T-helper 17 cell (primary cell): ENCODE data around the gene PTPN4. TPM values are rescaled to one million over a fixed set of nuclear protein-coding genes. Genes with fewer than 3 reads are reported as not detected.

Experiments
- ATAC-seq: fragments of 150-1000 bp; cut with Tn5 transposase; 2 replicates; pipeline ENCODE4 v1.10.0; 2021; ENCODE audit warnings: mild to moderate bottlenecking, moderate library complexity
- DNase-seq, 3 donors: peaks; one replicate each; pipeline versions ENCODE4 v3.0.0 to v3.0.0-alpha.2; 2020 to 2021
- H3K9me3 ChIP-seq: one replicate; pipeline ENCODE4 v1.7.0; 2013; ENCODE audit warnings: low read length, mild to moderate bottlenecking; ENCODE audit not compliant: control insufficient read depth, poor library complexity, severe bottlenecking
- H3K27ac Mint-ChIP-seq: one replicate; pipeline ENCODE4 v1.8.0; 2022; ENCODE audit warnings: mild to moderate bottlenecking, moderate library complexity, mixed read lengths
- H3K27me3 Mint-ChIP-seq: one replicate; pipeline ENCODE4 v1.8.0; 2022; ENCODE audit warnings: mixed read lengths
- H3K36me3 Mint-ChIP-seq: one replicate; pipeline ENCODE4 v1.8.0; 2022; ENCODE audit warnings: low read depth, mixed read lengths
- H3K4me1 Mint-ChIP-seq: one replicate; pipeline ENCODE4 v1.8.0; 2022; ENCODE audit warnings: mild to moderate bottlenecking, mixed read lengths
- H3K4me3 Mint-ChIP-seq: one replicate; pipeline ENCODE4 v1.8.0; 2022; ENCODE audit warnings: mild to moderate bottlenecking, moderate library complexity, mixed read lengths
- total RNA-seq, 4 donors: library from RNA in 2 of 4; stranded (reverse) in 2 of 4; gene quantifications; one replicate each; pipeline ENCODE4 v1.2.3 and lab custom pipeline; 2022 to 2026

The PTPN4 gene
- total RNA-seq (100 to 1,000 TPM; 128 to 149 TPM), total RNA-seq (lab: John Stamatoyannopoulos, UW) (128 to 143 reads per million in 2 donors)

GRCh38 chr2:119759451-119760236, at the start of gene PTPN4:
Gene PTPN4 (plus strand): TSS chr2:119759922. CDS start chr2:119809854, 49,932 bp downstream.
- Mint-ChIP-seq H3K36me3 (peaks cover 2% of the 10 kb centered on the region), H3K27ac (peak within 1 kb of the TSS; percentile 93), H3K27me3 (no peaks in the 10 kb centered on the region), H3K4me3 (peak within 1 kb of the TSS; percentile 94), H3K4me1 (peaks cover 33% of the 10 kb centered on the region)
- no peaks in the 10 kb centered on the region for H3K9me3 ChIP-seq
- DNase-seq (peak; percentile 89 to 95 (median 92)), ATAC-seq (peak; percentile 90)

GRCh38 chr2:119710281-119710680, 49.4 kb upstream of the PTPN4 start:
- Mint-ChIP-seq H3K27ac (no peak overlapping the region), H3K27me3 (no peaks in the 10 kb centered on the region), H3K4me3 (no peak overlapping the region), H3K4me1 (peaks cover 10% of the 10 kb centered on the region), H3K36me3 (peaks cover 3% of the 10 kb centered on the region)
- ATAC-seq (no peak), DNase-seq (no peak)
- H3K9me3 ChIP-seq = no peaks in the 10 kb centered on the region

- DNase-seq (no peak), ATAC-seq (no peak)
- peaks cover 10% of the 10 kb centered on the region for H3K4me1 Mint-ChIP-seq
- H3K27me3 Mint-ChIP-seq = no peaks in the 10 kb centered on the region
- H3K27ac Mint-ChIP-seq = no peak overlapping the region
- no peak overlapping the region for H3K4me3 Mint-ChIP-seq
- H3K9me3 ChIP-seq = no peaks in the 10 kb centered on the region
- H3K36me3 Mint-ChIP-seq = peaks cover 3% of the 10 kb centered on the region
Observed at GRCh38 chr2:119711352-119711751, 48.4 kb upstream of the PTPN4 start.

GRCh38 chr2:119712571-119712970, 47.2 kb upstream of the PTPN4 start:
- H3K9me3 ChIP-seq = no peaks in the 10 kb centered on the region
- Mint-ChIP-seq H3K27me3 (no peaks in the 10 kb centered on the region), H3K4me3 (no peak overlapping the region), H3K36me3 (peaks cover 3% of the 10 kb centered on the region), H3K4me1 (peaks cover 8% of the 10 kb centered on the region), H3K27ac (no peak overlapping the region)
- no peak for ATAC-seq
- no peak for DNase-seq

DNA sequence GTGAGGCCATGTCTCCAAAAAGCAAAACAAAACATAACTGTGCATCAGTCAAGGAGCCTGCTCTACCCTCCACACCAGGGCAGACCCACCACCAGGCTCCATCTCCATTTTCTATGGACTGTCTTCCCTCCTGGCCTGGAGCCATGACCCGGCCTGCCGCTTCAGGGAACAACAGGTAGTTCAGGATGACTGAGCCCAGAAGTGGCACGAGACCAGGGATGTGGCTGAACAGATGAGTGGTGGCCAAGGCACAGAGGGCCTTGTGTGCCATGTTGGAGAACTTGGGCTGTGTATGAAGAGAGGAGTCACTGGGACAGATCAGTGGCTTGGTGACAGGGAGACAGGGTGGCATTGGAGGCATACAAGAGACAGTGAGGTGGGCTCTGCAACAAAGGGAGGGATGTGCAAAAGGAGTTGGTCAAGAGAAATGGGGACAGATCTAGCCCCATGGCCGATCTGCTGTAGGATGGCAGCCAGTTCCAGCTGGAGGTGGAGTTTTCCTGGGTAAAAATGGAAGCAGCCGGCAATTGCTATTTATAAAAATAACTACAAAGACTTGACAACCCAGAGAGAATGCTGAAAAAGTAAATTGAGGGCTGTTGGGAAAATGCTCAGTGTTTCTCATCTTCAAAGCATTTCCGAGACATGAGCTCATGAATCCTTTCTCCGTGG, 45.8 kb upstream of the PTPN4 start:
- H3K4me1 Mint-ChIP-seq = peaks cover 16% of the 10 kb centered on the region
- no peak for DNase-seq

DNA sequence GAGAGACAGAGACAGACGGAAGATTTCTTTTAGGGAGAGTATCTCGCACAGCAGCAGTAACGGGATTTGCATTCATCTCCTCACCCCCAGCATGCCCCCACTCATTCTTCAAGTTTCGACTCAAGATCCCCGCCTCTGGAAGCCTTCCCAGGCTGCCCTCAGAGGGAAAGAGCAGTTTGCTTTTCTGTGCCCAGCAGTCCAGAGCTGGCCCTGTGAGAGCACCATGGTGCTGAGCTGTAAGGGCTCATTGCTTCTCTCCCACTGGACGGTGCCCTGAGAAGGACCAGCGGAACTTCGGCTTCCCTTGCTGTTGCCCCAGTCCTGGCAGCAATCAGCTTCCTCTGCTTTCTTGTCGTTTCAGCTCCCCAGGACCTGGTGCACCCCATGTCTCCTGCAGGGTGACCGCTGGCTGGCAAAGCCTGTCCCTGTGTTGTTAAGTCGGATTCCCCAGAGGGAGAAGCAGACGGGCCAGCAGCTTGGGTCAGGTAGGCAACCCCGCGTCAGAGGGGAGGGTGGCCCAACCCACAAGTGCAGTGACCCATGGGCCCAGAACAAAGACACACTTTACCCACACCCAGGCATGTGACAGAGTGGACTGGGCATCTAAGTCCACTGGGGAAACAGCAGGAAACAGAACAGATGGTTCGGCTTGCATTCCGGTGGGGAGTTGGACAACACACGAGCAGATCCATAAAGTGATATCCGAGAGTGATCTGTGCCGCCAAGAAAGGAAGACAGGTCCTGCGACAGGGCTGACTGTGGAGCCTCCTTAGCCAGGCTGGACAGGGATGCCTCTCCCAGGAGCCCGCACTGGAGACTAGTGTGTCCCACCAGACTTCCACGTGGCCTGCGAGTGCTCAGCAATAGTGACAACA, 44.1 kb upstream of the PTPN4 start:
- no peaks in the 10 kb centered on the region for H3K9me3 ChIP-seq
- Mint-ChIP-seq H3K36me3 (peaks cover 3% of the 10 kb centered on the region), H3K27me3 (no peaks in the 10 kb centered on the region), H3K27ac (no peak overlapping the region), H3K4me3 (no peak overlapping the region), H3K4me1 (peaks cover 21% of the 10 kb centered on the region)
- DNase-seq = no peak
- ATAC-seq = no peak

More for the DNA sequence above, 45.8 kb upstream of the PTPN4 start:
- no peaks in the 10 kb centered on the region for H3K9me3 ChIP-seq
- H3K27me3 Mint-ChIP-seq = no peaks in the 10 kb centered on the region
- H3K36me3 Mint-ChIP-seq = peaks cover 3% of the 10 kb centered on the region
- no peak overlapping the region for H3K4me3 Mint-ChIP-seq
- no peak for ATAC-seq
- peak overlapping the region; percentile 39 for H3K27ac Mint-ChIP-seq

- no peaks in the 10 kb centered on the region for H3K9me3 ChIP-seq
- Mint-ChIP-seq H3K27ac (peak overlapping the region; percentile 6), H3K4me1 (peaks cover 21% of the 10 kb centered on the region), H3K27me3 (no peaks in the 10 kb centered on the region), H3K36me3 (peaks cover 3% of the 10 kb centered on the region), H3K4me3 (no peak overlapping the region)
- ATAC-seq (no peak), DNase-seq (no peak)
Observed at GRCh38 chr2:119716284-119716672, 43.4 kb upstream of the PTPN4 start.

DNA sequence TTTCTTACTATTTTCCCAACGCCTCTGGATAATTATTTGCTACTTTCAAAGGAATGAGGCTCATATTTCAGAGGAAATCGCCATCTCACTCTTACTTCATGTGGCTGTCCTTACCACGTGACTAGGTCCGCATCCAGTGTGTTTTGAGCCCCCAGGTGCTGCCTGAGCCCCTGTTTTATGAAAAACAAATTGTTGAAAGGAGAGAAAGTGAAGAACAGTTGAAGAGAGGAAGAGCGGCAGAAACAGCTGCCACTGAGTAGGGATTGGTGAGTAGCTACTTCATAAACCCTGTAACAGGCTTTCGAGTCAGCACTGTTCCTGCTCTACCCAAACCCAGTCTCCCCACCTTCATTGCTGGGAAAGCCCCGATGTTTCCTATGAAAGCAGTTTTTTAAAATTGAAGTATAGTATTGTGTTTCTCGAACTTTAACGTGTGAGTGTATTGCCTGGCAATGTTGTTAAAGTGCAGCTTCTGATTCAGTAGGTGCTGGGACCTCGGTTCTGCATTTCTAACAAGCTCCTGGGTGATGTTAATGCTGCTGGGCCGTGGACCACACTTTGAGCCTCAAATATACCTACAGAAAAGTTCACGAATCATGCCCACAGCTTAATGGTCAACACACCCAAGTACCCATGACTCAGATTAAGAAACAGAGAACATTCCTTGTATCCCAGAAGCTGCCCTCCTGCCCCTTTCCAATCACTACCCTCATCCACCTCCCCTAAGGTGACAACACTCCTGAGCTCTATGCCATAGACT, 41.0 kb upstream of the PTPN4 start:
- ATAC-seq = peak; percentile 83
- peak overlapping the region; percentile 68 for H3K4me3 Mint-ChIP-seq
- H3K27ac Mint-ChIP-seq = peak overlapping the region; percentile 81
- H3K9me3 ChIP-seq = no peaks in the 10 kb centered on the region
- H3K4me1 Mint-ChIP-seq = peaks cover 22% of the 10 kb centered on the region
- no peak for DNase-seq
- H3K36me3 Mint-ChIP-seq = peaks cover 3% of the 10 kb centered on the region
- no peaks in the 10 kb centered on the region for H3K27me3 Mint-ChIP-seq

DNA sequence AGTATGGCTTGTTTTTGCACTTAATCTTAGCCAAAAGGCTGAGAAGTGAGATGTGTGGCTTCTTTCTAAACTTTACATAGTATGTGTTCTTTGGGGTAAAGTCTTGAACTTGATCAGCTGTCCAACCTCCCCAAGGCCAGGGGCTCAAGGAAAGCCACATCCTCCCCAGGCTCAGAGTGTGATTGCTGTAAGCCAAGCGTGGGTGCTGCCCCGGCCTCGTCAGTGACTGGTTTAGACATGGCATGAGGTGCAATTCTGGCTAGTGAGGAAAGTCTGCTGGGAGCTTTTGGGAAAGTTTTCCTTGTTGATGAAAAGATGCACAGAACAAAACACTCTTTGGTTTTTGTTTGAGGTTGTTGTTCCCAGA, 40.5 kb upstream of the PTPN4 start:
- peak; percentile 14 for ATAC-seq
- no peaks in the 10 kb centered on the region for H3K9me3 ChIP-seq
- peaks cover 22% of the 10 kb centered on the region for H3K4me1 Mint-ChIP-seq
- no peaks in the 10 kb centered on the region for H3K27me3 Mint-ChIP-seq
- no peaks in the 10 kb centered on the region for H3K36me3 Mint-ChIP-seq
- no peak for DNase-seq
- peak overlapping the region; percentile 81 for H3K27ac Mint-ChIP-seq
- peak overlapping the region; percentile 21 for H3K4me3 Mint-ChIP-seq

- Mint-ChIP-seq H3K4me3 (no peak overlapping the region), H3K4me1 (peaks cover 20% of the 10 kb centered on the region), H3K27me3 (no peaks in the 10 kb centered on the region), H3K27ac (no peak overlapping the region), H3K36me3 (no peaks in the 10 kb centered on the region)
- H3K9me3 ChIP-seq = no peaks in the 10 kb centered on the region
- no peak for DNase-seq
- no peak for ATAC-seq
Observed at GRCh38 chr2:119721043-119721442, 38.7 kb upstream of the PTPN4 start.

- Mint-ChIP-seq H3K4me3 (no peak overlapping the region), H3K4me1 (peaks cover 20% of the 10 kb centered on the region), H3K27me3 (no peaks in the 10 kb centered on the region), H3K27ac (no peak overlapping the region), H3K36me3 (no peaks in the 10 kb centered on the region)
- DNase-seq (no peak), ATAC-seq (no peak)
- no peaks in the 10 kb centered on the region for H3K9me3 ChIP-seq
Observed at GRCh38 chr2:119721462-119721861, 38.3 kb upstream of the PTPN4 start.

DNA sequence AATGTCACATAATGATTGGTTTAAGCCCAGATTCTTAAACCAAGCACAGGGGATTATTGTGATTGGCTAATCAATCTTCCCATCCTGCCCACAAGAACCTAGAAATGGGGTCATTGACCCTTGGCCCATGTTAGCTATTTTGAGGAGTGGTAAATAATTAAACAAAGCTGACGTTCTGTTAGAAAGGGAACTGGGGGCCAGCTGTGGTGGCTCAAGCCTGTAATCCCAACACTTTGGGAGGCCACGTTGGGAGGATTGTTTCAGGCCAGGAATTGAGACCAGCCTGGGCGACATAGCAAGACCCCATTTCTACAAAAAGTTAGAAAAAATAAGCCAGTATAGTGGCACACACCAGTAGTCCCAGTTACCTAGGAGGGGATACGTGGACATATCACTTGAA, 37.8 kb upstream of the PTPN4 start:
- Mint-ChIP-seq H3K27me3 (no peaks in the 10 kb centered on the region), H3K4me1 (peaks cover 20% of the 10 kb centered on the region), H3K27ac (peak overlapping the region; percentile 88), H3K36me3 (no peaks in the 10 kb centered on the region), H3K4me3 (no peak overlapping the region)
- no peak for ATAC-seq
- no peak for DNase-seq
- H3K9me3 ChIP-seq = no peaks in the 10 kb centered on the region
